ENCODE measurements around the gene AGPAT3. TPM values are rescaled to one million over a fixed set of nuclear protein-coding genes. Genes with fewer than 3 reads are reported as not detected.

Gene AGPAT3
- total RNA-seq, 1 donor from 2014 or later = 50.5 TPM

DNA sequence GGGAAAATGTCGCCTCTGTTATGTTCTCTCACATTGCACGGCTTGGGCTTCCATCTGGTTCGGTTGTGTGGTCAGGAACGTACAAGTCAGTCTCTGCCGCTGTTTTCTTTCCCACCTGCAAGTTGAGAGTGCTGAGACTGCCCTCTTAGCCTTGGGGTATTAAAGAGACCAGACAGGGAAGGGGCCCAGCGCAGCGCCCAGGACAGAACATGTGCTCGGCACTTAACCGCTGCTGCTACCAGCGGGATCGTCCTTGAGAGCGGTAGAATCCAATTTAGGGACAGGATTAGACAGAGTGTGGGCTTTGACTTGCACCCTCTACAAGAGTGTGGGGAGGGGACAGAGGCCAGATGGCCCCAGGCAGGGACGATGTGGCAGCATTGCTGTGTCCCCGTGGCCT, 17.7 kb upstream of the AGPAT3 start:
- no peak for DNase-seq (ENCODE audit: low spot score, unreplicated experiment)
- no peaks in the 10 kb centered on the region for H3K36me3 Mint-ChIP-seq (ENCODE audit: insufficient read depth)
- H3K4me1 Mint-ChIP-seq (ENCODE audit: low read depth) = no peaks in the 10 kb centered on the region
- H3K4me3 Mint-ChIP-seq (ENCODE audit: low read depth) = no peak overlapping the region
- peaks cover 4% of the 10 kb centered on the region for H3K9me3 Mint-ChIP-seq (ENCODE audit: low read depth)
- H3K27ac Mint-ChIP-seq = no peak overlapping the region
- TF ChIP-seq, protein P1, sequence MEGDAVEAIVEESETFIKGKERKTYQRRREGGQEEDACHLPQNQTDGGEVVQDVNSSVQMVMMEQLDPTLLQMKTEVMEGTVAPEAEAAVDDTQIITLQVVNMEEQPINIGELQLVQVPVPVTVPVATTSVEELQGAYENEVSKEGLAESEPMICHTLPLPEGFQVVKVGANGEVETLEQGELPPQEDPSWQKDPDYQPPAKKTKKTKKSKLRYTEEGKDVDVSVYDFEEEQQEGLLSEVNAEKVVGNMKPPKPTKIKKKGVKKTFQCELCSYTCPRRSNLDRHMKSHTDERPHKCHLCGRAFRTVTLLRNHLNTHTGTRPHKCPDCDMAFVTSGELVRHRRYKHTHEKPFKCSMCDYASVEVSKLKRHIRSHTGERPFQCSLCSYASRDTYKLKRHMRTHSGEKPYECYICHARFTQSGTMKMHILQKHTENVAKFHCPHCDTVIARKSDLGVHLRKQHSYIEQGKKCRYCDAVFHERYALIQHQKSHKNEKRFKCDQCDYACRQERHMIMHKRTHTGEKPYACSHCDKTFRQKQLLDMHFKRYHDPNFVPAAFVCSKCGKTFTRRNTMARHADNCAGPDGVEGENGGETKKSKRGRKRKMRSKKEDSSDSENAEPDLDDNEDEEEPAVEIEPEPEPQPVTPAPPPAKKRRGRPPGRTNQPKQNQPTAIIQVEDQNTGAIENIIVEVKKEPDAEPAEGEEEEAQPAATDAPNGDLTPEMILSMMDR (IDR thresholded peaks at IDR 0.05; ENCODE audit: unreplicated experiment) = no peak
- no peaks in the 10 kb centered on the region for H3K27me3 Mint-ChIP-seq

DNA sequence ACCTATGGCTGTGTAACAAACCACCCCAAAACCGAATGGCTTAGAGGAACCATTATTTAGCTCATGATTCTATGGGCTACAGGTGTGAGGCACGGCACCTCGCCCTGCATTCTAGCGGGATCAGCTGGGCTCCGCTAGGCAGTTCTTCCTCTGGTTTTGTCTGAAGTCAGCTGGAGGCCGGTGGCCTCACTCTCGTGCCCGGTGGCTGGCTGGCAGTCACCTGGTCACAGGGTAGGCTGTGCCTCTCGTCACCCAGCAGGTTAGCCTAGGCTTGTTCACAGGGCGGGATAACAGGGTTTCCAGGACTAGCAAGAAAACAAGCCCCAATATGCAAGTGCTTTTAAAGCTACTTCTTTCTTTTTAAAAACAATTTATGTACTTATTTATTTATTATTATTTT, 16.3 kb upstream of the AGPAT3 start:
- DNase-seq (ENCODE audit: low spot score, unreplicated experiment) = no peak
- no peak overlapping the region for H3K4me3 Mint-ChIP-seq (ENCODE audit: low read depth)
- H3K27ac Mint-ChIP-seq = no peak overlapping the region
- TF ChIP-seq, protein P1 (IDR thresholded peaks at IDR 0.05; ENCODE audit: unreplicated experiment) = no peak
- no peaks in the 10 kb centered on the region for H3K36me3 Mint-ChIP-seq (ENCODE audit: insufficient read depth)
- H3K9me3 Mint-ChIP-seq (ENCODE audit: low read depth) = peaks cover 4% of the 10 kb centered on the region
- no peaks in the 10 kb centered on the region for H3K4me1 Mint-ChIP-seq (ENCODE audit: low read depth)
- H3K27me3 Mint-ChIP-seq = peaks cover 2% of the 10 kb centered on the region

DNA sequence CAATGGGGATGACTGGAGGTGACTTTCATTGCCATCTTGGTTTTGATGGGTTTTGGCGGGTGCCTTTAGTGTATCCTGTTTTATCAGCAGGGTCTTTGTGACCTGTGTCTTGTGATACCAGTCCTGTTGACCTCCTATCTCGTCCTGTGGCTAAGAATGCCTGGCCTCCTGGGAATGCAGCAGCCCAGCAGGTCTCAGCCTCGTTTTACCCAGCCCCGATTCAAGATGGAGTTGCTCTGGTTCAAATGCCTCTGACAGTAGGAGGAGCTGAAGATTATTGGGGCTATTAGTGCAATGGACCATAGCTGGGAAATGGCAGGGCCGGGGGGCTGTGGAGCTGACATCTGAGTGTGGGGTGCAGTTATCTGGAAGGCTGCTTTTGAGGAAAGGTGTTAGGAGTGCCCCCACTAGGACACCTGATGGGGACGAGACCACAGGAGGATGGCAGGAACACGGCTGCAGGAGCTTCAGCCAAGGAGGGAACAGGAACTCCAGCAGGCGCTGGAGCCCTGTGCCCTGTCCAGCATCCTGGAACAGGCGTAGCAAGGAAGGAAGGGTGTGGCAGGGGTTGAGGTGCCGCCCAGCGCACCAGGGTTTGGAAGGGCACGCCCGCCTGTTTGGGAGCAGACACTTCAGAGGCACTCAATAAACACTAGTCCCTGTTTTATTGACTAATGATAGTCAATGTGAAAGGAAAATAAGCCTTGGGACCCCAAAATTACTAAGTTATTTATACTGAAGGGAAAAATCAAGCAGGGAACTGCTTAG, 15.3 kb upstream of the AGPAT3 start:
- Mint-ChIP-seq H3K27me3 (peaks cover 5% of the 10 kb centered on the region), H3K36me3 (ENCODE audit: insufficient read depth) (no peaks in the 10 kb centered on the region), H3K27ac (no peak overlapping the region), H3K4me3 (ENCODE audit: low read depth) (no peak overlapping the region), H3K9me3 (ENCODE audit: low read depth) (peaks cover 2% of the 10 kb centered on the region), H3K4me1 (ENCODE audit: low read depth) (no peaks in the 10 kb centered on the region)
- TF ChIP-seq, protein P1 (IDR thresholded peaks at IDR 0.05; ENCODE audit: unreplicated experiment) = no peak
- no peak for DNase-seq (ENCODE audit: low spot score, unreplicated experiment)

DNA sequence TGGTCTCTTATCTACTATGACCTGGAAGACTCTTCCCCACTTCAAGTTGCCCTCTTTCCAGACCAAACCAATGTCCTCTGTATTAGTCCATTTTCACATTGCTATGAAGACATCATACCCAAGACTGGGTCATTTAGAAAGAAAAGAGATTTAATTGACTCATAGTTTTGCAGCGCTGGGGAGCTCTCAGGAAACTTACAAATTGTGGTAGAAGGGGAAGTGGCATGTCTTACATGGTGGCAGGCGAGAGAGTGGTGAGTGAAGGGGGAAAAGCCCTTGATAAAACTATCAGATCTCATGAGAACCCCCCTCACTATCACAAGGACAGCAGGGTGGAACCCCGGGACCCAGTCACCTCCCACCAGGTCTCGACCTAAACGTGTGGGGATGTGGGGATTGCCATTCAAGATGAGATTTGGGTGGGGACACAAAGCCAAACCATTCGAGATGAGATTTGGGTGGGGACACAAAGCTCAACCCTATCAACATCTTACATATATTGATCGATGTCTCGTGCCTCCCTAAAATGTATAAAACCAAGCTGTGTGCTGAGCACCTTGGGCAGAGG, 14.2 kb upstream of the AGPAT3 start:
- H3K9me3 Mint-ChIP-seq (ENCODE audit: low read depth) = no peaks in the 10 kb centered on the region
- peaks cover 5% of the 10 kb centered on the region for H3K27me3 Mint-ChIP-seq
- no peaks in the 10 kb centered on the region for H3K4me1 Mint-ChIP-seq (ENCODE audit: low read depth)
- no peak overlapping the region for H3K4me3 Mint-ChIP-seq (ENCODE audit: low read depth)
- no peak overlapping the region for H3K27ac Mint-ChIP-seq
- no peak for DNase-seq (ENCODE audit: low spot score, unreplicated experiment)
- TF ChIP-seq, protein P1 (IDR thresholded peaks at IDR 0.05; ENCODE audit: unreplicated experiment) = no peak
- H3K36me3 Mint-ChIP-seq (ENCODE audit: insufficient read depth) = no peaks in the 10 kb centered on the region

DNA sequence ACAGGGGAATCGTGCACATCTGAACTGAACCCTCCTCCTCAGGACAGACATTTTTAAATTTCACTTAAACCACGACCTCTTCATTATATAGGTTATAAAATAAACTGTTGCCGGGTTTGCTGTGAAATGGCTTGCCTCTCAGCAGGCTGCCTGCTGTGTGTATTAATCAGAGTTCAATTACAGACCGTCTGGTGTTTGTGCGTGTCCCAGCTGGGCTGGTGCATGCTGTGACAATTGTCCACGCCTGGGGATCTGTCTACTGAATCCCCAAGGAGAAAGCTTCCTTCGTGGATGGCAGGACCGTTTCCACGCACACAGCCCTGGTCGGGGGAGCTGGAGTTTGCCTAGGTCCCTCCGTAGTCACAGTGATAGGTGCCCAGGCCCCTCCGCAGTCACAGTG, 13.4 kb upstream of the AGPAT3 start:
- H3K4me1 Mint-ChIP-seq (ENCODE audit: low read depth) = no peaks in the 10 kb centered on the region
- TF ChIP-seq, protein P1 (IDR thresholded peaks at IDR 0.05; ENCODE audit: unreplicated experiment) = no peak
- no peaks in the 10 kb centered on the region for H3K36me3 Mint-ChIP-seq (ENCODE audit: insufficient read depth)
- no peak overlapping the region for H3K27ac Mint-ChIP-seq
- no peak for DNase-seq (ENCODE audit: low spot score, unreplicated experiment)
- peaks cover 5% of the 10 kb centered on the region for H3K27me3 Mint-ChIP-seq
- no peak overlapping the region for H3K4me3 Mint-ChIP-seq (ENCODE audit: low read depth)
- H3K9me3 Mint-ChIP-seq (ENCODE audit: low read depth) = no peaks in the 10 kb centered on the region
